ENCODE data around the gene LMTK2. TPM values are rescaled to one million over a fixed set of nuclear protein-coding genes. Genes with fewer than 3 reads are reported as not detected.

The LMTK2 gene
- total and polyA plus RNA-seq, 2 experiments from 2014 or later = 6.1 to 30.8 TPM

GRCh38 chr7:98256431-98256830, 149.8 kb downstream of the LMTK2 start:
- H3K4me1 ChIP-seq (ENCODE audit: insufficient read depth) = peaks cover 7% of the 10 kb centered on the region; the same call in 1 of the 2 replicates
- H3K4me3 Mint-ChIP-seq = no peak overlapping the region; the same call in 2 of the 3 replicates
- peaks cover 4% of the 10 kb centered on the region for H3K27me3 Mint-ChIP-seq (ENCODE audit: insufficient read depth, low read depth, poor library complexity)
- ATAC-seq = no peak
- TF ChIP-seq, protein P1, sequence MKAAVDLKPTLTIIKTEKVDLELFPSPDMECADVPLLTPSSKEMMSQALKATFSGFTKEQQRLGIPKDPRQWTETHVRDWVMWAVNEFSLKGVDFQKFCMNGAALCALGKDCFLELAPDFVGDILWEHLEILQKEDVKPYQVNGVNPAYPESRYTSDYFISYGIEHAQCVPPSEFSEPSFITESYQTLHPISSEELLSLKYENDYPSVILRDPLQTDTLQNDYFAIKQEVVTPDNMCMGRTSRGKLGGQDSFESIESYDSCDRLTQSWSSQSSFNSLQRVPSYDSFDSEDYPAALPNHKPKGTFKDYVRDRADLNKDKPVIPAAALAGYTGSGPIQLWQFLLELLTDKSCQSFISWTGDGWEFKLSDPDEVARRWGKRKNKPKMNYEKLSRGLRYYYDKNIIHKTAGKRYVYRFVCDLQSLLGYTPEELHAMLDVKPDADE (IDR thresholded peaks at IDR 0.05) = no peak
- TF ChIP-seq, protein P2, sequence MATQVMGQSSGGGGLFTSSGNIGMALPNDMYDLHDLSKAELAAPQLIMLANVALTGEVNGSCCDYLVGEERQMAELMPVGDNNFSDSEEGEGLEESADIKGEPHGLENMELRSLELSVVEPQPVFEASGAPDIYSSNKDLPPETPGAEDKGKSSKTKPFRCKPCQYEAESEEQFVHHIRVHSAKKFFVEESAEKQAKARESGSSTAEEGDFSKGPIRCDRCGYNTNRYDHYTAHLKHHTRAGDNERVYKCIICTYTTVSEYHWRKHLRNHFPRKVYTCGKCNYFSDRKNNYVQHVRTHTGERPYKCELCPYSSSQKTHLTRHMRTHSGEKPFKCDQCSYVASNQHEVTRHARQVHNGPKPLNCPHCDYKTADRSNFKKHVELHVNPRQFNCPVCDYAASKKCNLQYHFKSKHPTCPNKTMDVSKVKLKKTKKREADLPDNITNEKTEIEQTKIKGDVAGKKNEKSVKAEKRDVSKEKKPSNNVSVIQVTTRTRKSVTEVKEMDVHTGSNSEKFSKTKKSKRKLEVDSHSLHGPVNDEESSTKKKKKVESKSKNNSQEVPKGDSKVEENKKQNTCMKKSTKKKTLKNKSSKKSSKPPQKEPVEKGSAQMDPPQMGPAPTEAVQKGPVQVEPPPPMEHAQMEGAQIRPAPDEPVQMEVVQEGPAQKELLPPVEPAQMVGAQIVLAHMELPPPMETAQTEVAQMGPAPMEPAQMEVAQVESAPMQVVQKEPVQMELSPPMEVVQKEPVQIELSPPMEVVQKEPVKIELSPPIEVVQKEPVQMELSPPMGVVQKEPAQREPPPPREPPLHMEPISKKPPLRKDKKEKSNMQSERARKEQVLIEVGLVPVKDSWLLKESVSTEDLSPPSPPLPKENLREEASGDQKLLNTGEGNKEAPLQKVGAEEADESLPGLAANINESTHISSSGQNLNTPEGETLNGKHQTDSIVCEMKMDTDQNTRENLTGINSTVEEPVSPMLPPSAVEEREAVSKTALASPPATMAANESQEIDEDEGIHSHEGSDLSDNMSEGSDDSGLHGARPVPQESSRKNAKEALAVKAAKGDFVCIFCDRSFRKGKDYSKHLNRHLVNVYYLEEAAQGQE (IDR thresholded peaks at IDR 0.05; ENCODE audit: unreplicated experiment) = no peak
- TF ChIP-seq JUNB (IDR thresholded peaks at IDR 0.05; ENCODE audit: unreplicated experiment) (no peak), NANOG (IDR thresholded peaks at IDR 0.05; ENCODE audit: borderline replicate concordance) (no peak), ZNF114 (CRISPR knock-in tag; IDR thresholded peaks at IDR 0.05) (no peak), ZNF462 (CRISPR knock-in tag; IDR thresholded peaks at IDR 0.05) (no peak), CREB1 (CRISPR knock-in tag; IDR thresholded peaks at IDR 0.05; ENCODE audit: low read depth) (no peak), POLR2AphosphoS5 (IDR thresholded peaks at IDR 0.05; ENCODE audit: low read depth) (no peak), ZNF331 (CRISPR knock-in tag; IDR thresholded peaks at IDR 0.05; ENCODE audit: low read depth) (no peak), STAT1 (IDR thresholded peaks at IDR 0.05; ENCODE audit: unreplicated experiment) (no peak)
- H4K20me1 ChIP-seq (replicated peaks; ENCODE audit: insufficient read depth) = peaks cover 6% of the 10 kb centered on the region; the same call in 1 of the 2 replicates
- peaks cover 11% of the 10 kb centered on the region for H3K79me2 ChIP-seq (replicated peaks; ENCODE audit: insufficient read depth)
- no peak overlapping the region for H3K27ac ChIP-seq (ENCODE audit: low read depth)
- H3F3A ChIP-seq (replicated peaks; ENCODE audit: low read depth) = 0 out of 2 replicates have a peak, but pooled peaks cover 4% of the 10 kb centered on the region
- H2AFZ ChIP-seq = no peak overlapping the region
- peaks cover 5% of the 10 kb centered on the region; the same call in 2 of the 3 replicates for H3K4me1 Mint-ChIP-seq
- no peaks in the 10 kb centered on the region for H3K9me3 Mint-ChIP-seq
- no peaks in the 10 kb centered on the region for H3K36me3 ChIP-seq (ENCODE audit: insufficient read depth)
- H3K4me3 ChIP-seq = no peak overlapping the region
- DNase-seq (ENCODE audit: low spot score) = no peak
- no peaks in the 10 kb centered on the region for H3K36me3 Mint-ChIP-seq (ENCODE audit: low read depth)
- H3K27ac Mint-ChIP-seq = no peak overlapping the region
- H3K4me2 ChIP-seq = no peak overlapping the region
- no peaks in the 10 kb centered on the region for H3K9me2 ChIP-seq (ENCODE audit: insufficient read depth)
- no peaks in the 10 kb centered on the region for H3K27me3 ChIP-seq (ENCODE audit: insufficient read depth)
